H9 (cell line): Measurements from ENCODE around the gene CYP26A1. TPM values are rescaled to one million over a fixed set of nuclear protein-coding genes. Genes with fewer than 3 reads are reported as not detected.

Source experiments
- DNase-seq: peaks from one replicate; pipeline ENCODE4 v3.0.0-alpha.2; 2017
- H2AFZ ChIP-seq: one replicate; pipeline ENCODE4 v1.6.1; 2013; ENCODE audit warnings: mild to moderate bottlenecking, low read length, control low read depth, moderate library complexity
- H2AK5ac ChIP-seq: 2 replicates; pipeline ENCODE4 v1.6.1; 2013; ENCODE audit warnings: low read length, control low read depth, mixed read lengths; ENCODE audit not compliant: insufficient read length
- H2BK120ac ChIP-seq: one replicate; pipeline ENCODE4 v1.6.1; 2013; ENCODE audit warnings: low read depth, mild to moderate bottlenecking, low read length, control low read depth, inconsistent platforms; ENCODE audit not compliant: poor library complexity, severe bottlenecking
- H2BK12ac ChIP-seq: 2 replicates; pipeline ENCODE4 v1.6.1; 2013; ENCODE audit warnings: low read length, control low read depth, mixed read lengths, low read depth; ENCODE audit not compliant: insufficient read length
- H2BK15ac ChIP-seq: 2 replicates; pipeline ENCODE4 v1.6.1; 2013; ENCODE audit warnings: low read depth, low read length, control low read depth
- H2BK20ac ChIP-seq: one replicate; pipeline ENCODE4 v1.6.1; 2013; ENCODE audit warnings: low read depth, mild to moderate bottlenecking, low read length, control low read depth, inconsistent platforms; ENCODE audit not compliant: poor library complexity, severe bottlenecking
- H2BK5ac ChIP-seq: 2 replicates; pipeline ENCODE4 v1.6.1; 2013; ENCODE audit warnings: low read length, control low read depth, mixed read lengths; ENCODE audit not compliant: insufficient read length
- H3K14ac ChIP-seq: 2 replicates; pipeline ENCODE4 v1.6.1; 2013; ENCODE audit warnings: low read length, control low read depth; ENCODE audit not compliant: insufficient read depth
- H3K18ac ChIP-seq: 2 replicates; pipeline ENCODE4 v1.6.1; 2013; ENCODE audit warnings: low read depth, mild to moderate bottlenecking, mixed read lengths, low read length, control low read depth; ENCODE audit not compliant: insufficient read length
- H3K23ac ChIP-seq: 2 replicates; pipeline ENCODE4 v1.6.1; 2013; ENCODE audit warnings: low read length, control low read depth, mixed read lengths, low read depth; ENCODE audit not compliant: insufficient read length
- H3K23me2 ChIP-seq: 2 replicates; pipeline ENCODE4 v1.6.1; 2013; ENCODE audit warnings: low read depth, mild to moderate bottlenecking, mixed read lengths, low read length, control low read depth; ENCODE audit not compliant: insufficient read length, poor library complexity, severe bottlenecking
- H3K27ac ChIP-seq: 2 replicates; pipeline ENCODE4 v1.5.1; 2013; ENCODE audit warnings: low read length, control low read depth, mixed read lengths, low read depth; ENCODE audit not compliant: insufficient read length
- H3K27me3 ChIP-seq: 2 replicates; pipeline ENCODE4 v1.6.1; 2013; ENCODE audit warnings: low read length, control low read depth, inconsistent platforms; ENCODE audit not compliant: insufficient read depth
- H3K4ac ChIP-seq: 2 replicates; pipeline ENCODE4 v1.6.1; 2013; ENCODE audit warnings: low read depth, mild to moderate bottlenecking, control low read depth, inconsistent platforms, low read length, moderate library complexity
- H3K4me1 ChIP-seq: 2 replicates; pipeline ENCODE4 v1.6.1; 2013; ENCODE audit warnings: low read length, control low read depth, inconsistent platforms; ENCODE audit not compliant: insufficient read depth
- H3K4me2 ChIP-seq: 2 replicates; pipeline ENCODE4 v1.6.1; 2013; ENCODE audit warnings: low read length, control low read depth, mixed read lengths; ENCODE audit not compliant: insufficient read length, insufficient read depth
- H3K56ac ChIP-seq: 2 replicates; pipeline ENCODE4 v1.6.1; 2013; ENCODE audit warnings: low read depth, mild to moderate bottlenecking, mixed read lengths, low read length, control low read depth; ENCODE audit not compliant: insufficient read length
- H3K79me1 ChIP-seq: 2 replicates; pipeline ENCODE4 v1.6.1; 2013; ENCODE audit warnings: low read depth, mild to moderate bottlenecking, moderate library complexity, low read length, control low read depth, inconsistent platforms; ENCODE audit not compliant: insufficient read depth, poor library complexity, severe bottlenecking
- H3K79me2 ChIP-seq: 2 replicates; pipeline ENCODE4 v1.6.1; 2013; ENCODE audit warnings: low read length, control low read depth, inconsistent platforms; ENCODE audit not compliant: insufficient read depth
- H3K9ac ChIP-seq: 2 replicates; pipeline ENCODE4 v1.6.1; 2013; ENCODE audit warnings: low read length, control low read depth, mixed read lengths; ENCODE audit not compliant: insufficient read length; ENCODE audit errors: extremely low read depth
- H3K9me3 ChIP-seq: one replicate; pipeline ENCODE4 v1.6.1; 2013; ENCODE audit warnings: low read depth, low read length, inconsistent platforms; ENCODE audit not compliant: control insufficient read depth
- H3T11ph ChIP-seq: one replicate; pipeline ENCODE4 v1.6.1; 2013; ENCODE audit warnings: mild to moderate bottlenecking, low read length, control low read depth, inconsistent platforms
- H4K20me1 ChIP-seq: one replicate; pipeline ENCODE4 v1.6.1; 2013; ENCODE audit not compliant: control insufficient read depth, insufficient read length, insufficient read depth
- H4K5ac ChIP-seq: 2 replicates; pipeline ENCODE4 v1.6.1; 2013; ENCODE audit warnings: low read depth, mild to moderate bottlenecking, mixed read lengths, low read length, control low read depth; ENCODE audit not compliant: insufficient read length
- H4K8ac ChIP-seq: replicated peaks from 2 replicates; pipeline ENCODE4 v1.6.1; 2013; ENCODE audit warnings: low read length, control low read depth, mixed read lengths, low read depth; ENCODE audit not compliant: insufficient read length
- H4K91ac ChIP-seq: 2 replicates; pipeline ENCODE4 v1.6.1; 2013; ENCODE audit warnings: low read depth, mild to moderate bottlenecking, moderate library complexity, mixed read lengths, low read length, control low read depth; ENCODE audit not compliant: insufficient read length
- H3K27ac Mint-ChIP-seq, 3 experiments: 2 replicates in 2 of 3; 3 replicates in 1 of 3; pipeline ENCODE4 v1.8.0; 2020 to 2021; ENCODE audit warnings: mixed read lengths in 3 of 3, mild to moderate bottlenecking in 1 of 3, moderate library complexity in 1 of 3
- H3K27me3 Mint-ChIP-seq: 2 replicates; pipeline ENCODE4 v1.8.0; 2021; ENCODE audit warnings: low read depth, mild to moderate bottlenecking, moderate library complexity, mixed read lengths
- H3K36me3 Mint-ChIP-seq, 3 experiments: 2 replicates in 2 of 3; 3 replicates in 1 of 3; pipeline ENCODE4 v1.8.0; 2020 to 2021; ENCODE audit warnings: low read depth in 3 of 3, mixed read lengths in 3 of 3; ENCODE audit not compliant: insufficient read depth in 1 of 3
- H3K4me1 Mint-ChIP-seq, 2 experiments: 2 replicates each; pipeline ENCODE4 v1.8.0; 2020; ENCODE audit warnings: mixed read lengths in 2 of 2
- H3K4me3 Mint-ChIP-seq, 2 experiments: 2 replicates in 1 of 2; 3 replicates in 1 of 2; pipeline ENCODE4 v1.8.0; 2020 to 2021; ENCODE audit warnings: mild to moderate bottlenecking in 2 of 2, mixed read lengths in 2 of 2, moderate library complexity in 1 of 2
- H3K9me3 Mint-ChIP-seq, 2 experiments: 2 replicates in 1 of 2; 3 replicates in 1 of 2; pipeline ENCODE4 v1.8.0; 2020; ENCODE audit warnings: mild to moderate bottlenecking in 2 of 2, mixed read lengths in 2 of 2, moderate library complexity in 1 of 2
- CTCF ChIP-seq: fragments of 200-600 bp; sonication (generic); conservative IDR thresholded peaks from 3 replicates; pipeline ENCODE4 v1.8.0; 2021; ENCODE audit warnings: antibody characterized with exemption, mild to moderate bottlenecking
- WGBS: extraction: QIAGEN DNeasy Blood & Tissue Kit; methylation state at CpG from one replicate; pipeline ENCODE4 v1.1.7; 2013; ENCODE audit warnings: missing lambda C conversion rate, low lambda C conversion rate, mixed read lengths; ENCODE audit not compliant: insufficient read length; ENCODE audit errors: extremely low coverage; 5-methylcytosine and 5-hydroxymethylcytosine counted together
- long read RNA-seq: library from polyadenylated mRNA; unstranded; transcript quantifications from one replicate; pipeline ENCODE4 v2.0.0, GENCODE V29; 2020
- total RNA-seq: library from RNA; stranded (reverse); gene quantifications from 2 replicates; pipeline ENCODE4 v1.2.1, GENCODE V29; 2021

CYP26A1 gene
- total RNA-seq = 70.4 and 72.1 TPM in 2 replicates
- long read RNA-seq, transcript CYP26A1-204 (3 exons, 842 nt) = minor isoform, 5 of 1,302 reads
- long read RNA-seq, transcript CYP26A1-201 (7 exons, 2,125 nt) = major isoform, 1,054 of 1,302 reads
- long read RNA-seq, transcript CYP26A1-202 (7 exons, 2,245 nt) = minor isoform, 43 of 1,302 reads
- long read RNA-seq, partial matches to known transcripts = 48 of 1,302 reads
- long read RNA-seq, other reads (novel, unspliced or antisense) = 152 of 1,302 reads

GRCh38 chr10:93073539-93074146, at the start of gene CYP26A1:
Gene CYP26A1, plus strand, starts transcription at chr10:93073893. Its CDS starts 42 bp downstream, at chr10:93073935.
- no peak within 1 kb of the TSS for H2AFZ ChIP-seq
- no peaks in the 10 kb centered on the region for H3K79me1 ChIP-seq
- Mint-ChIP-seq H3K4me1 (peaks cover 40 to 41% of the 10 kb centered on the region in 2 experiments), H3K27me3 (peaks cover 82% of the 10 kb centered on the region), H3K36me3 (peaks cover 0 to 41% (median 38%) of the 10 kb centered on the region in 3 experiments; a peak in 6 of 7 replicates), H3K27ac (peak within 1 kb of the TSS in 1 of 3 experiments; percentile 40; a peak in 1 of 7 replicates), H3K4me3 (peak within 1 kb of the TSS; percentile 90 to 95), H3K9me3 (peaks cover 0 to 4% of the 10 kb centered on the region in 2 experiments; a peak in 3 of 5 replicates)
- no peaks in the 10 kb centered on the region for H3K79me2 ChIP-seq
- no peak within 1 kb of the TSS for H2AK5ac ChIP-seq
- WGBS = no CpG with 5 or more reads among the region's 52 CpGs
- no peak within 1 kb of the TSS for H3K56ac ChIP-seq
- no peak within 1 kb of the TSS for H2BK15ac ChIP-seq
- H3T11ph ChIP-seq = no peak within 1 kb of the TSS
- H3K23me2 ChIP-seq = peaks cover 25% of the 10 kb centered on the region
- H2BK5ac ChIP-seq = no peak within 1 kb of the TSS
- H2BK120ac ChIP-seq = no peak within 1 kb of the TSS
- no peak within 1 kb of the TSS for H2BK12ac ChIP-seq
- DNase-seq = peak; percentile 62
- H2BK20ac ChIP-seq = no peak within 1 kb of the TSS
- no peak within 1 kb of the TSS for H3K27ac ChIP-seq
- H4K8ac ChIP-seq = no peak within 1 kb of the TSS
- TF ChIP-seq CTCF = no peak; the same call in 2 of the 3 replicates
- H4K5ac ChIP-seq = no peak within 1 kb of the TSS
- H3K4ac ChIP-seq = no peak within 1 kb of the TSS
- no peaks in the 10 kb centered on the region for H3K4me1 ChIP-seq
- H3K18ac ChIP-seq = no peak within 1 kb of the TSS
- no peak within 1 kb of the TSS; the same call in 1 of the 2 replicates for H3K14ac ChIP-seq
- H3K23ac ChIP-seq = no peak within 1 kb of the TSS
- peak within 1 kb of the TSS; percentile 82 for H3K4me2 ChIP-seq
- H3K9ac ChIP-seq = no peak within 1 kb of the TSS
- H3K27me3 ChIP-seq = peaks cover 77% of the 10 kb centered on the region
- no peak within 1 kb of the TSS for H4K91ac ChIP-seq
- no peaks in the 10 kb centered on the region for H4K20me1 ChIP-seq
- H3K9me3 ChIP-seq = no peaks in the 10 kb centered on the region
